HL-60 (cell line): ENCODE results near the gene NINJ2.

Experiments used
- CTCF ChIP-seq: IDR thresholded peaks from one replicate; pipeline ENCODE4 v1.5.1; 2011; ENCODE audit warnings: low read length, control low read depth, inconsistent platforms; ENCODE audit not compliant: insufficient read depth
- POLR2AphosphoS5 ChIP-seq: IDR thresholded peaks from 2 replicates; pipeline ENCODE4 v1.6.1; 2012; ENCODE audit warnings: low read depth

GRCh38 chr12:547883-548470 lies 115.3 kb downstream of the NINJ2 start:
- TF ChIP-seq POLR2AphosphoS5 (no peak), CTCF (no peak)
